Astrocyte (in vitro differentiated cells and primary cell): ENCODE measurements around the gene HOXB2. TPM values are rescaled to one million over a fixed set of nuclear protein-coding genes. Genes with fewer than 3 reads are reported as not detected.

ENCODE experiments used
- DNase-seq: peaks from one replicate; pipeline ENCODE4 v3.0.0-alpha.2; 2010; ENCODE audit warnings: low read depth
- FAIRE-seq: peaks from 2 replicates; lab custom pipeline; 2011; peaks lifted over from hg19 to GRCh38; lab: Jason Lieb, UNC
- H2AFZ ChIP-seq: 2 replicates; pipeline ENCODE4 v1.6.0; 2012; ENCODE audit warnings: low read depth, low read length, inconsistent platforms
- H3K27ac ChIP-seq: 2 replicates; pipeline ENCODE4 v1.5.1; 2011; ENCODE audit warnings: low read depth, low read length, inconsistent platforms
- H3K27me3 ChIP-seq: 2 replicates; pipeline ENCODE4 v1.6.0; 2011; ENCODE audit warnings: low read length, inconsistent platforms; ENCODE audit not compliant: insufficient read depth
- H3K36me3 ChIP-seq: 2 replicates; pipeline ENCODE4 v1.5.1; 2011; ENCODE audit warnings: low read length, inconsistent platforms; ENCODE audit not compliant: insufficient read depth
- H3K4me1 ChIP-seq: 2 replicates; pipeline ENCODE4 v1.5.1; 2011; ENCODE audit warnings: low read length, inconsistent platforms; ENCODE audit not compliant: insufficient read depth
- H3K4me2 ChIP-seq: 2 replicates; pipeline ENCODE4 v1.6.0; 2012; ENCODE audit warnings: low read length, inconsistent platforms
- H3K4me3 ChIP-seq: 2 replicates; pipeline ENCODE4 v1.5.1; 2011; ENCODE audit warnings: low read depth, mild to moderate bottlenecking, low read length, inconsistent platforms; ENCODE audit not compliant: insufficient read depth
- H3K79me2 ChIP-seq: 2 replicates; pipeline ENCODE4 v1.6.0; 2012; ENCODE audit warnings: mild to moderate bottlenecking, low read length, inconsistent platforms; ENCODE audit not compliant: insufficient read depth
- H3K9ac ChIP-seq: 2 replicates; pipeline ENCODE4 v1.6.0; 2012; ENCODE audit warnings: mild to moderate bottlenecking, low read length, inconsistent platforms
- H3K9me3 ChIP-seq: 2 replicates; pipeline ENCODE4 v1.5.1; 2012; ENCODE audit warnings: low read depth, mild to moderate bottlenecking, low read length, inconsistent platforms; ENCODE audit not compliant: insufficient read depth
- H4K20me1 ChIP-seq: 2 replicates; pipeline ENCODE4 v1.6.0; 2012; ENCODE audit warnings: low read length, inconsistent platforms; ENCODE audit not compliant: insufficient read depth
- H3K27ac Mint-ChIP-seq: one replicate; pipeline ENCODE4 v1.8.0; 2021; ENCODE audit warnings: mild to moderate bottlenecking, mixed read lengths; ENCODE audit not compliant: unreplicated experiment
- H3K27me3 Mint-ChIP-seq: one replicate; pipeline ENCODE4 v1.8.0; 2021; ENCODE audit warnings: low read depth, mixed read lengths; ENCODE audit not compliant: unreplicated experiment
- H3K36me3 Mint-ChIP-seq: one replicate; pipeline ENCODE4 v1.8.0; 2021; ENCODE audit warnings: low read depth, mixed read lengths; ENCODE audit not compliant: unreplicated experiment
- H3K4me1 Mint-ChIP-seq: one replicate; pipeline ENCODE4 v1.8.0; 2021; ENCODE audit warnings: low read depth, mixed read lengths; ENCODE audit not compliant: unreplicated experiment
- H3K4me3 Mint-ChIP-seq: one replicate; pipeline ENCODE4 v1.8.0; 2021; ENCODE audit warnings: mild to moderate bottlenecking, moderate library complexity, mixed read lengths; ENCODE audit not compliant: unreplicated experiment
- H3K9me3 Mint-ChIP-seq: one replicate; pipeline ENCODE4 v1.8.0; 2021; ENCODE audit warnings: mild to moderate bottlenecking, mixed read lengths; ENCODE audit not compliant: unreplicated experiment
- EZH2 ChIP-seq: IDR thresholded peaks from 2 replicates; pipeline ENCODE4 v1.6.1; 2012; ENCODE audit warnings: mild to moderate bottlenecking, low read length, inconsistent platforms; ENCODE audit not compliant: insufficient read depth
- total RNA-seq: library from RNA; stranded (reverse); gene quantifications from 2 replicates; pipeline ENCODE4 v1.2.1, GENCODE V29; 2021
- TF ChIP-seq, protein P1 (sequence below): IDR thresholded peaks from 2 replicates; pipeline ENCODE4 v1.5.1; 2011; ENCODE audit warnings: low read depth, mild to moderate bottlenecking, inconsistent platforms, low read length, moderate library complexity; ENCODE audit not compliant: insufficient read depth

HOXB2 gene
- total RNA-seq, 1 donor from 2014 or later = 0.41 TPM

DNA sequence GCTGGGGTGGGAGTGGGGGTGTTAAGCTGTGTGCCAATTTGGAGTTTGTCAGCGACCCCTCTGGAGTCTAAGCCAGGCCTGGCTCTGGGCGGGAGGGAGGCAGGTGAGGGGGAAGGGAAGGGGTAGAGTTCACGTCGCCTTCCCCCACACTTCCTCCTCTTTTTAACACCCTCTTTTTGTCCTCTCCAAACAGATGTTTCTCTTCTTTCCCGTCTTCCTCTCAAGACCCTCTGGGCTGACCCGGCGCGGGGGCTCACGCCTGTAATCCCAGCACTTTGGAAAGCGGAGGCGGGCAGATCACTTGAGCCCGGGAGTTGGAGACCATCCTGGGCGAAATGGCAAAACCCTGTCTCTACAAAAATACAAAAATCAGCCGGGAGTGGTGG, 17.4 kb downstream of the HOXB2 start:
- Mint-ChIP-seq H3K27me3 (peaks cover 92% of the 10 kb centered on the region), H3K9me3 (peaks cover 4% of the 10 kb centered on the region), H3K4me1 (no peaks in the 10 kb centered on the region), H3K27ac (no peak overlapping the region), H3K36me3 (peaks cover 2% of the 10 kb centered on the region), H3K4me3 (peak overlapping the region; percentile 60)
- no peak for FAIRE-seq
- Histone ChIP-seq H3K79me2 (no peaks in the 10 kb centered on the region), H3K9ac (no peak overlapping the region), H3K9me3 (no peaks in the 10 kb centered on the region), H2AFZ (no peak overlapping the region), H3K27me3 (peaks cover 50% of the 10 kb centered on the region), H4K20me1 (no peaks in the 10 kb centered on the region), H3K4me1 (peaks cover 9% of the 10 kb centered on the region), H3K36me3 (no peaks in the 10 kb centered on the region), H3K4me2 (peak overlapping the region; percentile 58), H3K27ac (no peak overlapping the region), H3K4me3 (no peak overlapping the region)
- no peak for DNase-seq
- TF ChIP-seq, protein P1, sequence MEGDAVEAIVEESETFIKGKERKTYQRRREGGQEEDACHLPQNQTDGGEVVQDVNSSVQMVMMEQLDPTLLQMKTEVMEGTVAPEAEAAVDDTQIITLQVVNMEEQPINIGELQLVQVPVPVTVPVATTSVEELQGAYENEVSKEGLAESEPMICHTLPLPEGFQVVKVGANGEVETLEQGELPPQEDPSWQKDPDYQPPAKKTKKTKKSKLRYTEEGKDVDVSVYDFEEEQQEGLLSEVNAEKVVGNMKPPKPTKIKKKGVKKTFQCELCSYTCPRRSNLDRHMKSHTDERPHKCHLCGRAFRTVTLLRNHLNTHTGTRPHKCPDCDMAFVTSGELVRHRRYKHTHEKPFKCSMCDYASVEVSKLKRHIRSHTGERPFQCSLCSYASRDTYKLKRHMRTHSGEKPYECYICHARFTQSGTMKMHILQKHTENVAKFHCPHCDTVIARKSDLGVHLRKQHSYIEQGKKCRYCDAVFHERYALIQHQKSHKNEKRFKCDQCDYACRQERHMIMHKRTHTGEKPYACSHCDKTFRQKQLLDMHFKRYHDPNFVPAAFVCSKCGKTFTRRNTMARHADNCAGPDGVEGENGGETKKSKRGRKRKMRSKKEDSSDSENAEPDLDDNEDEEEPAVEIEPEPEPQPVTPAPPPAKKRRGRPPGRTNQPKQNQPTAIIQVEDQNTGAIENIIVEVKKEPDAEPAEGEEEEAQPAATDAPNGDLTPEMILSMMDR = no peak
- peak; percentile 50 for TF ChIP-seq EZH2

DNA sequence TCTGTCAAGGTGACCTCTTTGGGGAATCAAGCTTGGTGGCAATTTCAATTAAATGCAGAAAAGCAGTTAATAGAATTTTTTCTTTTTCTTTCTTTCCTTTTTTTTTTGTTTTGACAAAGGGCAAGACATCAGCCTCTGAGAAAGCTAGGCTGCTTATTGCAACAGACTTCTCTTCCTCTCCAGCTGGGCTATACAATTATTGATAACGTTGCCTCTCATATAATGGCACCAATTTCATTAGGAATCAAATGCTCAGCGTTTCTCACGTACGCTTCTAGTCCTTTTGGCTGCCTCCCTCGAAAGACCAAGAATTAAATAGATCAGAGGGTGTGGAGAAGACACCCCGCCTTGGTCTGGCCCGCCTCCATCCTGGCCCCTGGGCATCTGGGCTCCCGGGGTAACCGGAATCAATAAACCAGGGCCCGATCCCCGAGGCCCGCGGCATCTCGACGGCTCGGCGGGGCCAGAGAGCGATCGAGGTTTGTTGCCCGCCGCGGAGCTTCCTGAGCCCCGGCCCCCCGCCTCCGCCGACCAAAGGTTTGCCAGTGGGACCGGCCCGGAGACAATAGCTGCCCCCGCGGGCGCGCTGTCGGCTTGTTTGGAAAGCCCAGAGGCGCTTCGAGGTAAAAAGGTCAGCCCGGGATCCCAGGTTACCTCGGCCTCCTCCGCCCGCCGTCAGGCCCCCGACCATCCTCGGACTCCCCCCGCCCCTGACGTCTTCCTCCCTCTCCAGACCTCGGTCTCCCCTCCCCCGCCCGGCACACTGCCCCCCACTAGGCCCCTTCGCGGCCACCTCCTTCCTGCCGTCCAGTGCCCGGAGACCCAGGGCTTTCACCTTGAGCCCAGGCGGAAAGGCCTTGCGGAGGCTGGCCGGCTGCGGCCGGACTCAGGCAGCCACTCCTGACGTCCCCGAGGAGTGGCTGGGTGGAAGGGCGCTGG, 18.0 kb downstream of the HOXB2 start:
- Mint-ChIP-seq H3K36me3 (peaks cover 2% of the 10 kb centered on the region), H3K27me3 (peaks cover 92% of the 10 kb centered on the region), H3K4me1 (no peaks in the 10 kb centered on the region), H3K9me3 (peaks cover 4% of the 10 kb centered on the region), H3K27ac (no peak overlapping the region), H3K4me3 (no peak overlapping the region)
- peaks cover 15% of the 10 kb centered on the region for H3K4me1 ChIP-seq
- peaks cover 47% of the 10 kb centered on the region for H3K27me3 ChIP-seq
- H3K27ac ChIP-seq = no peak overlapping the region
- H3K9me3 ChIP-seq = no peaks in the 10 kb centered on the region
- H3K4me2 ChIP-seq = peak overlapping the region; percentile 58
- no peak overlapping the region for H3K4me3 ChIP-seq
- FAIRE-seq (no peak), DNase-seq (no peak)
- H2AFZ ChIP-seq = peak overlapping the region; percentile 45
- TF ChIP-seq, protein P1 = no peak
- peak; percentile 83 for TF ChIP-seq EZH2
- no peaks in the 10 kb centered on the region for H3K36me3 ChIP-seq
- no peaks in the 10 kb centered on the region for H3K79me2 ChIP-seq
- no peak overlapping the region for H3K9ac ChIP-seq
- no peaks in the 10 kb centered on the region for H4K20me1 ChIP-seq

DNA sequence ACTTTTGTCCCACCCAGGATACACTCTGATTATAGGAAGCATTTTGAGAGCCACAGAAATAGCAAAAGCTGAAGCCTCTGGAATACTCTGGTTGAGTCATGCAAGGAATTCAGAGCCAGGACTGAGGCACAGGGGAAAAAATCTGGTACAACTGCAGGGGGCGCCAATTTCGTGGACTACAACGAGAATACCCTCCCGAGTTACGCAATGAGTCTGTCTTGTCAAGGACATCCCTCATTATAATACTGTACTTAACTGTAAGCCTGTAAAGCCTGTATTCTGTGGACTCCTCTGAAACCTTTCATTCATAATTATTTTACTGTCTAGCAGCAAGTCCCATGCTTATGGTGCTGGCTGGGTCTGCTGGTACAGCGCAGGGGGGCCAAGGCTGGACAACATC, 21.9 kb downstream of the HOXB2 start:
- Mint-ChIP-seq H3K4me1 (no peaks in the 10 kb centered on the region), H3K4me3 (no peak overlapping the region), H3K27ac (no peak overlapping the region), H3K27me3 (peaks cover 81% of the 10 kb centered on the region), H3K36me3 (peaks cover 2% of the 10 kb centered on the region), H3K9me3 (peaks cover 1% of the 10 kb centered on the region)
- Histone ChIP-seq H3K36me3 (no peaks in the 10 kb centered on the region), H4K20me1 (no peaks in the 10 kb centered on the region), H2AFZ (no peak overlapping the region), H3K9ac (no peak overlapping the region), H3K4me1 (peaks cover 17% of the 10 kb centered on the region), H3K4me3 (no peak overlapping the region), H3K27me3 (peaks cover 33% of the 10 kb centered on the region), H3K4me2 (no peak overlapping the region), H3K9me3 (no peaks in the 10 kb centered on the region), H3K27ac (no peak overlapping the region), H3K79me2 (no peaks in the 10 kb centered on the region)
- TF ChIP-seq EZH2 = no peak
- TF ChIP-seq, protein P1 = peak; percentile 36
- DNase-seq (no peak), FAIRE-seq (no peak)
